HG02884 (cell line): ENCODE results near the gene TMEM139.
"Not testable (repeated sequence)": the region's sequence is repeated elsewhere in the genome, so short reads cannot be mapped to it uniquely, and the experiment has no call there.

Experiments
- ATAC-seq: cut with Tn5 transposase; IDR thresholded peaks from one replicate; pipeline ENCODE4 v1.9.1; 2021; ENCODE audit warnings: mild to moderate bottlenecking, moderate library complexity; ENCODE audit not compliant: unreplicated experiment

Gene TMEM139

DNA sequence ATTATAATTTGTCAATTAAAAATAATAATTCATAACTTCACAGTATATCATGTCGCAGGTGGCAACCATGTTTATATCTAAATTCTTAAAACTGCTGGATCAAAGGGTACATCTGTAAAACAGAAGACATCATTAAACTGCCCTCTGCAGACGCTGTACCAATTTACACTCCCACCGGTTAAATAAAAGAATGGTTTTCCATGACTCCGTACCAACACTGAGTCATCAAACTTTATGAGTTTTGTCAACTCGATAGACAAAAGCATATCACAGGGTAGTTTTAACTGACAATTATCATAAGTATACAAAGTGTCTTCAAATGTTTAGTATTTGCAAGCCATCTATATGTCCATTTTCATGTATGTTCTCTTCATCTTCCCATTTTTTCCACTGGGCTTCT is 27.3 kb upstream of the TMEM139 start:
- no peak for ATAC-seq

DNA sequence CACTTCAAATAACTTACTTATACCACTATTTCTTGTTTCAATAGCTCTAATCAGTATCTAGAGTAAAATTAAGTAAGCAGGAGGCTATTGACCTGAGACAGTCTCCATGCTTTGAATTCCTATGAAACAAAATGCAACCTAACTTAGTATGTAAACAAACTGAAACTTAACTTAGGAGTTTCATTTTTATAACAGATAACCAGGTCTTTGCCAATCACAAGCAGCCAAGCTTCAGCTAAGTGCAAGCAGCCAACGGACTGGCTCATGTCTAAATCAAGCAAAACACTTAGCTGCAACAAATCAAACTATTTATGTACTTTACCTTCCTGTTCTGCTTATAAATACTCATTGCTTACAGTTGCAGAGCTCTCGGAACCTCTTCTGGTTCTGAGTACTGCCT is 25.9 kb upstream of the TMEM139 start:
- ATAC-seq, result peak; percentile 42

DNA sequence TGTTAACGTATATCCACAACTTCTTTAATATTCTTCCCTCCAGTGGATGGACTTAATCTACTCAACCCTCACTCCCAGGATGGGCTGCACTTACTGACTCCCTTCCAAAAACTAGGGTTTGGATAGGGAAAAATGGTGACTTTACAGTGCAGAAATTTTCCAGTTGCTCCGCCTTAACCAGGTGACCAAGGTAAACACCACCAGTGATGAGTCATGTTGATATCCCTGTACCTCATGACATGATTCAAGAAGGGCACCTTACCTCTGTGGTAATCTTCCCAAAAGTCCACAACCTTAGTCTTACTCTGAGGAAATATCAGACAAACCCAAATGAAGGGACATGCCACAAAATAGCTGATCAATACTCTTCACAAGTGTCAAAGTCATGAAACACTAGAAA is 25.0 kb upstream of the TMEM139 start:
- ATAC-seq, result no peak

DNA sequence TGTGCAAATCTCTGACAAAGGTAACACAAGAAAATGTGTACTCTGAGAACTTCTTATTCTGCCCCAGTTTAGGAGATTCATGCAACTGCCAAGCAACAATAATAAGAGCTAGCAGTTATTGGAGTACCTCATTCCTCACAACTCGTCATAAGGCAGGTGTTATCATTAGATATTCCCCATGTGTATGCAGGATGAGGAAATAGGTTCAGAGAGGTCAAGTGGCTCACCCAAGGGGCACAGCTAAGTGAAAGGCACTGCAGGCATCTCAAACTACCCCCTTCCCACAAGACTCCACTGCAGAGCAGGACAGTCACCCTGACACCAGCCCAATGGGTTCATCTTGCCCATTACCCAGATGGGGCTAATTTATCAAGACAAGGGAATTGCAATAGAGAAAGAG is 22.9 kb upstream of the TMEM139 start:
- no peak for ATAC-seq

DNA sequence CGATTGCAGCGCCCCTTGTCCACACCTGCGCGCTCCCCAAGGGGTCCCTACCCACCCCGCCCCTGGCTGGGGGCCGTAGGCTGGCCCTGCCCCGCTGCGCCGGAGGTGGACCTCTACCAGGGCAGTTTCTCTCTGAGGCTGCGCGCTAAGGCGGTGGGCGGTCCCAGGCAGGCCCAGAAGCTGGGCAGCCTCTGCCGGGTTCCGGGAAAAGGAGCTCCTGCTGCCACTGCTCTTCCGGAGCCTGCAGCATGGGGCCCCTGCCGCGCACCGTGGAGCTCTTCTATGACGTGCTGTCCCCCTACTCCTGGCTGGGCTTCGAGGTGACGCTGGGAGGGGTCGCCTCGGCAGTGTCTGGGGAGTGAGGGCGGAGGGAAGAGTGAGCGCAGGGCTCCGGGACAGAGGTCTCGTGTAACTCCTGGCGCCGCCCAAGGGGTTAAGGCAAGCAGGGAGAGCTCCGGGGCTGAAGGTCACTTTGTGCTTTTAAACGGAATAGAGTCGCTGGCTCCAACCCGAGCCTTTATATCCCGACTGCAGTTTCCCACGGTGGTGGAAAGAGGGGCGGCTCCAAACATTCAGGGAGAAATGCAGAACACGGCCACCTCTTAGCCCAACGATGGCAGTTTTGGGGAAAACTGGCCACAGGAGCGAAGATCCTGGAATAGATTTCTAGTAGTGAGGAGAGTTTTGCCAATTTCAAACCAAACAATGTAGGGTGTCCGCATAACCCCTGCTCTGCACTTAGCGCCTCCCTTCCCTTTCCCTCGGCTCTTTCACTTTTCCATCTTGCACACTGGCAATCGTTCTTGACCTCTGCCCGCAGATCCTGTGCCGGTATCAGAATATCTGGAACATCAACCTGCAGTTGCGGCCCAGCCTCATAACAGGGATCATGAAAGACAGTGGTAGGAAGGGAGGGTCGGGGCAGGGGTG is 21.2 kb upstream of the TMEM139 start, which contains the start of gene GSTK1:
TSS of gene GSTK1 (plus strand) at position 176 of the 930 bp plus-strand sequence. CDS start at position 249, 73 bp downstream.
- peak; percentile 93 for ATAC-seq

DNA sequence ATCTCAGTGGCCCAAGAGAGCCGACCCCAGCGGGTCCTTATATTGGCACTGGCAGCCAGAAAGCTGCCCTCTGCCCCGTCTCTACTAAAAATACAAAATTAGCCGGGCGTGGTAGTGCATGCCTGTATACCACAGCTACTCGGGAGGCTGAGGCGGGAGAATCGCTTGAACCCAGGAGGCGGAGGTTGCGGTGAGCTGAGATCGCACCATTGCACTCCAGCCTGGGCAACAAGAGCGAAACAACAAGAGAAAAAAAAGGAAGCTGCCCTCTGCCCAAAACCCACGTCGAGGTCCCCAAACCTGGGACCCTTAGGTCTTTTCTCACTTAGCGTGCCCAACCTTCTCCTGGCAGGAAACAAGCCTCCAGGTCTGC is 20.6 kb upstream of the TMEM139 start:
- not testable (repeated sequence) for ATAC-seq

DNA sequence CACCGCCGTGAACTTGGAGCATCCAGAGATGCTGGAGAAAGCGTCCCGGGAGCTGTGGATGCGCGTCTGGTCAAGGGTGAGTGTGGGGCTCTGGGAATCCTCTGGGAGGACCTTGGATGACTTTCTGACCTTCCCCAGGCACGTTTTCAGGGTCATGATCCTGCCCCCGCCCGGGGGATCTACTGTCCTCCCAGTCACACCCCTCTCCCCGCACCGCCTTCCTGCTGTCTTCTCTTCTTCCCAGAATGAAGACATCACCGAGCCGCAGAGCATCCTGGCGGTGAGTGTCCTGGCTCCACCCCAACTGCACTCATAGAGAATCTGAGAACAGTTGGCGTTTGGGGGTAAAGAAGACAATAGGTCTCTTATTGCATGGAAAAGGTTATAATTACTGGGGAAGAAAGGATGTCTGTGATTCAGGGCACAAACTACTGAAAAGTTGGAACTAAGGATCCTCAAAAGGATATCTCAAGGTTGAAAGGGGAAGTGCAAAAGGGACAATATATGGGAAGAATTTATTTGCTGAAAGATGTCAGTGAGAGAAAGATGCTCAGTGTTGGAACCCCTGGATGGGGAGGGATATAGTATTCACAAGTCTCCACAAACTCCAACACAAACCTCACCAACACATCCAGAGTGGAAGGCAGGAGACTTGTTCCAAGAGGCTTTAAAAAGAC is 19.6 kb upstream of the TMEM139 start:
- no peak for ATAC-seq

DNA sequence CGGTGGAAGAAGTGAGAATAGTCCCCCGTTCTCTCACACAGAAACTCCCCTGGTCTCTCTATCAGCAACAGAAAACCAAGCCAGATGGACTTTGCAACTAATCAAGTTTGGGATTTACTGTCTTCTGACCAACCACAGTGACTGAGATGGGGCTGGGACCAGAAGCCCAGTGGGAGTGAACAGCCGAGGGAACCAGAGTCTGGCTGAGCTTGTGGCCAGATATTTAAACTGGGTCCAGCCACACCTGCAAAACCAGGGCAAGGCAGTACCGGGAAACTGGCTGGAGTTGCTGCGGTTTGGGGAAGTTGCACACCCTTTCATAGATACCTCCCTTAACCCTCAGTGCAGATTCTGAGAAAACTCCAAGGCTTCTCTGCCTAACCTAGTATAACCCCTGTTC is 15.5 kb upstream of the TMEM139 start:
- no peak for ATAC-seq

DNA sequence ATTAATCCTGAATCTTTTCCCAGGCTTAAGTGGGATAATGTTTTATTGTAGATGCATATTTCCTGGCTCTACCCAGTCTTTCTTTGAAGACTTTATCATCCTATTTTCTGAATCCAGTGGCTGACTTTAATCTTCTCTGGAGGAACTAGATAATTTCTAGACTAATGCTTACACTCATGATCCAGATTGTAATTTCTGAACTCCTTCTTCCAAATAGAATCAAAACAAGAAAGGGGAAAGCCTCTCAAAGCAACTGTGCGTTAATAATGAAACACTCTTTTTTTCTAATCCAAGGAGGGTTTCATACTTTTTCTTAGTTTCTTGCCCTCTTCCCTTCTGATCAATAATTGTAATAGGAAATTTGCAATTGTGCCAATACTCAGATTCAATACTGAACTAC is 13.5 kb upstream of the TMEM139 start:
- ATAC-seq, result no peak

DNA sequence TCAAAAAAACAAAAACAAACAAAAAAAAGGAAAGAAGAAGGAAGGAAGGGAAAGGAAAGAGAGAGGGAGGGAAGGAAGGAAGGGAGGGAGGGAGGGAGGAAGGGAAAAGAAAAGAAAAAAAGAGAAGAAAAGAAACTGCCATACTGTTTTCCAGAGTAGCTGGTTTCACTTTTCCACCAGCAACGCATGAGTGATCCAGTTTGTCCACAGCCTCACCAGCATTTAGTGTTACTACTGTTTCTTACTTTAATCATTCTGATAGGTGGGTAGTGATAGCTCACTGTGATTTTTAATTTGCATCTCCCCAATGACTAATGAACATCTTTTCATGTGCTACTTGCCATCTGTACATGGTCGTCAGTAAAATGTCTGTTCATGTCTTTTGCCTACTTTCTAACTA is 11.9 kb upstream of the TMEM139 start:
- ATAC-seq, result no peak

DNA sequence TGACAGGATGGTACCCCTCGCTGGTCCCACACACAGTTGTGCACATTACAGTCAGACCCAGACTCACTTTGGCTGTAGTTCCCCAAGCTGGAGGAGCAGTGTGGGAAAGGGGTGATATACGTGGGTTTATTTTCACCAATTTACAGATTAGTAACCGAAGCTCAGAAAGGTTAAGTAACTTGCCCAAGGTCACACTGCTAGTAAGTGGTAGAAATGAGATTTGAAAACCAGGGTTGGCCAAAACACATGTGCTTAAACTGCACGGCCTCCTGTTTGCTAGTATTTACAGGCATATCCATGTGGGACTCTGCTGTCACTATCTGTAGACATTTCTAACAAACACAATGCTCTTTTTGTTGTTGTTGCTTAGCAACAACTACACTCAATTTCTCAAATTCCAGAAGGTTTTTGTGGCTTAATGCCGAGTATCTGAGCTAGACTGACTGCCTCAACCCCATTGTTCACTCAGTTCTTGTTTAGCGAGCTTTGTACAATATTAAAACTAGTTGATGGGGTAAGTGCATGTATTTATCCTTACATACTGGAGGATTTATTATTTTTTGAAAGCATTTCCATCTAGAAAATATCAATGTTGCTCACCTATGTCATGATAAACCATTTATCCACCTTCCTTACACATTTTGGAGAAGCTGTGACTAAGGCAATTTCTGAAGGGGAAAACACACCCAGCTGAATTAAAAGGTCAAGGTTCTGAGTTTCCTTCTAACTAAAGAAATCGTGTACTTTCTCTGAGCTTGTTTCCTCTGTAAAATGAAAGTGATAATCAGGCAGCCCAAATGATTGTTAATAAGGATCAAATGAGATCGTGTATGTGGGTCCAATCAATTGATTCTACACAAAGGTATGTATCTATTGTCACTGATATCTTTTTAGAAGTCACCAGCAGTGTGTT is 5.3 kb upstream of the TMEM139 start:
- peak; percentile 44 for ATAC-seq

DNA sequence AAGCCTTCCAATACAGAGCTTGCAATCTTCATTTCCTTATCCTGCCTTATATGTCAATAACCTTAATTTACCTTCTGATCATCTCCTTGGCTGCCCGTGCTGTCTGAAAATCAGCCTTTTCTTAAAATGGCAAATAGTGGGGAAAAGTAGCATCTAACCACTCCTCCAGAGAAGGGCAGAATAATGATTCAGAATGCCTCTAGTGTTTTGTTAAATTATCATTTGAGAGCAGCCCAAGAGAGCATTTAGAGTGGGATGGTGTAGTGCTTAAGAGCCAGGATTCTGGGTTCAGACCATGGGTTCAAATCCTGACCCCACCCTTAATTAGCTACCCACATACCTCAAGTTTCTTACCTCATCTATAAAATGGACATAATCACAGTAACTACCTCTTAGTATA is 4.6 kb upstream of the TMEM139 start:
- ATAC-seq, result no peak

DNA sequence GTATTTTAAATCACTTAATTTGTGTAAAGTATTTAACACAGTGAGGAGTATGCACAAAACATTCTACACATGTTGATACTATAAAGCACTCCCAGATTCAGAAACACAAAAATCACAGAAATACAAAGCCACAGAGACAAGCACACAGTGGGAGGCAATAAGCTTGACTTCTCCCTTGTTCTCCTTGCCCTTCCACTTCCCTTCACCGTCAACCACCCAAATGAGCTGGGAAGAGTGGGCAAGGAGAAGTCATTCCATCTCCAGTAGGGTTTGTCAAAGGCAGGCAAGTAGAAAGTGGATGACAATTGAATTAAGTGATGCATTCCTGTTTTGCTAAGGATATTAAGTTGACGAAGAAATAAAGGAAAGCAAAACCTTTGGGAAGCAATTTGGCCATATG is 4.2 kb upstream of the TMEM139 start:
- ATAC-seq, result no peak

DNA sequence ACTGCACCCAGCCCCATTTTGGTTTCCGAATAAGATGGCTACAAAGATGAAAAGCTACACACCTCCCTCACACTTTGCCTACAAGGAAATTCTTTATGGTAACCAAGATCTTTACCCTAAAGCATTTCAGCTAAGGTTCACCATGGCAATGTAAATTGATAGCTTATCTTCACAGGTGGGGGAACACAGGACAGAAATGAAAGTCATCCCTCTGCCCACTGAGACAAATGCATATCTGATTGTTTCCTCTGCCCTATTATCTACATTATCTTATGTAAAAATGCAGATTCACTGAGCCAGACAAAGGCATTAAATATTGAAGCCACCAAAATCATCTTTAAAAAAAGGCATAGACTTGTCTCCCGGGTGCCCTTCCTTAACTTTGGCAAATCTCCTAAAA is 3.2 kb upstream of the TMEM139 start:
- no peak for ATAC-seq

DNA sequence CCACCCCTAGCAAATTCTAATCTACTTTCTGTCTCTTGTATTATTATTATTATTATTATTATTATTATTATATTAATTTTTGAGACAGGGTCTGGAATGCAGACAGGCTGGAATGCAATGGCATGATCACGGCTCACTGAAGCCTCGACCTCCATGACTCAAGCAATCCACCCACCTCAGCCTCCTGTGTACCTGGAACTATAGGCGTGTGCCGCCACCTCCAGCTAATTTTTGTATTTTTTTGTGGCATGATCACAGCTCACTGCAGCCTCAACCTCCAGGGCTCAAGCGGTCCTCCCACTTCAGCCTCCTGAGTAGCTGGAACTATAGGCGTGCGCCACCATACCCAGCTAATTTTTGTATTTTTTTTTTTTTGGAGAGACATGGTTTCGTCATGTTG is 2.6 kb upstream of the TMEM139 start:
- no peak for ATAC-seq

DNA sequence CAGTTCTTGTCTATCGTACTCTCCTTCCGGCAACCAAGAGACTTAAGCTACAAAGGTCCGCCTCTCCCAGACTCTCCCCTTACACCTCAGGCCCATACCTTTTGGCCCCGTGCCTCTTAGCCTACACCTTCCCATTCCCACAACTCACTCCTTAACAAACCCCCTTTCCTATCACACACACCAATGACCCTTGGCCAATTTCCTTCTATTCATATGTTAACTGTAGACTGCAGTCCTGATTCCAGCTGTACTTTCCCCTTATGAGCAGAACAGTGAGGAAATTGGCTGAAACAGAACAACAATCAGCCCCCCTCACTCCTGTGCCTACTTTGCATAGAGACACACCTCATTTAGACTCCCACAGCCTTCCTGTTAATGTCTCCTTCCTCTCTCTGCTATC is 1.4 kb upstream of the TMEM139 start:
- ATAC-seq, result no peak

DNA sequence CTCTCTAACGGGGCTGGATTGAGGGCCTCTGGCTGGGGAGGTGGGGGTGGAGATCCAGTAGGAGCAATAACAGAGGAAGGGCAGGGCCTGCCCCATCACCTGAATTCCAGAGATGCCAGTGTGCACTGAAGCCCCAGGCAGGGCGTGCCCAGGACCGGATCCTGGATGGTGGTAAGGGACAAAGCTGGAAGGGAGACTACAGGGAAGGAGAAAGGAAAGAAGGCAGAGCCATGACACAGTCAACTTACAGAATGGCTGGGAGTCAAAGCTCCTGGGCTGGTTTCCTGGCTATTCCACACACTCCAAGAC is 666 bp downstream of the TMEM139 start:
- ATAC-seq, result no peak

DNA sequence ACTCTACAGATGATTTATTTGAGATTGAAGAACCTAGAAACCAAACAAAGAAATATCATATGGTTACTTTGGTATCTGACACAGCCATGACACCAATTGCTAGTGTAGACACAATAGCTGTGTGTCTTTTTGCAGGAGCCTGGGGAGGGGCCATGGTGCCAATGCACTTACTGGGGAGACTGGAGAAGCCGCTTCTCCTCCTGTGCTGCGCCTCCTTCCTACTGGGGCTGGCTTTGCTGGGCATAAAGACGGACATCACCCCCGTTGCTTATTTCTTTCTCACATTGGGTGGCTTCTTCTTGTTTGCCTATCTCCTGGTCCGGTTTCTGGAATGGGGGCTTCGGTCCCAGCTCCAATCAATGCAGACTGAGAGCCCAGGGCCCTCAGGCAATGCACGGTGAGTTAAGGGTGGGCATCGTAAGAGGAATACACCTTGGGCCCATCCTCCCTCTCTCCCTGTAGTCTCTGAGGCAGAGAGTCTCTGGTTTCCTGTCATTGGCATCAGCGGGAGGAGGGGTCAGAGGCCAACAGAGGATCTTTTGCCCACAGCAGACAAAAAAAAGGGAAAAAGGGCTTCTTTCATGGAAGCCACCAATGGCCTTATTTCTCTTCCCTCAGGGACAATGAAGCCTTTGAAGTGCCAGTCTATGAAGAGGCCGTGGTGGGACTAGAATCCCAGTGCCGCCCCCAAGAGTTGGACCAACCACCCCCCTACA is 1.2 kb downstream of the TMEM139 start:
- ATAC-seq, result no peak

DNA sequence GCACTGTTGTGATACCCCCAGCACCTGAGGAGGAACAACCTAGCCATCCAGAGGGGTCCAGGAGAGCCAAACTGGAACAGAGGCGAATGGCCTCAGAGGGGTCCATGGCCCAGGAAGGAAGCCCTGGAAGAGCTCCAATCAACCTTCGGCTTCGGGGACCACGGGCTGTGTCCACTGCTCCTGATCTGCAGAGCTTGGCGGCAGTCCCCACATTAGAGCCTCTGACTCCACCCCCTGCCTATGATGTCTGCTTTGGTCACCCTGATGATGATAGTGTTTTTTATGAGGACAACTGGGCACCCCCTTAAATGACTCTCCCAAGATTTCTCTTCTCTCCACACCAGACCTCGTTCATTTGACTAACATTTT is 1.7 kb downstream of the TMEM139 start:
- no peak for ATAC-seq

DNA sequence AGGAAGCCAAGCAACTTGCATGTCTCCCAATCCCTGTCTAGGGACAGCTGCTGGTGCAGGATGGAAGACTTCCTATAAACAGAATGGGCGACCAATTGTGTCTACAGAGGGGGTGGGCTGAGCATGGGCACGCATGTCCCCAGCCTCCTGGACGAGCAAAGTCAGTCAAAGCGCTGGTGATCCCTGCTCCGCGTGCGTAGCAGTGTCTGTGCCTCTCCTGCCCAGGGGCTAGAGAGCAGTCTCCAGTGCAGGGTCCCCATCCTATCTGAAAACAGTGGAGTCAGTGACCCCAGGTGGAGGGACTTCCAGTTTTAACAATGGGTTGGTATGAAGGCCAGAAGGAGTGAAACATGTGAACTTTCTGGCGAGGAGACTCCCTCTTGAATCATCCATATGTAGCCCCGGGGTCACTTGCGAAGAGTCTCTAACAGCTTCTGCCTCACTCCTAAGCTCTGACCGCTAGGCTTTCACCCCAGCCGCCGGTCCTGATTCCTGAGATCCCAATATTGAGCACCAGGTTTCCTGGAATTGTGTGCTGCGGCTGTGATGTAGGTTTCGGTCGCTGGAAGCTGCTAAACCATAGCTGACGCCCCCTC is 2.7 kb downstream of the TMEM139 start:
- no peak for ATAC-seq
